Spleen (tissue), 7 donors: ENCODE data around the gene CDH8.

Experiments used
- CTCF ChIP-seq, 11 experiments: fragments of 200-600 bp in 7 of 11; fragments of 450-650 bp in 4 of 11; sonication (generic) in 4 of 11; IDR thresholded peaks in 8 of 11; conservative IDR thresholded peaks in 3 of 11; 1 replicate in 7 of 11; 2 replicates in 4 of 11; pipeline versions ENCODE4 v1.4.0 to v1.8.0; 2016 to 2021; ENCODE audit warnings: antibody characterized with exemption in 11 of 11, inconsistent platforms in 4 of 11, mild to moderate bottlenecking in 1 of 11
- POLR2A ChIP-seq, 3 donors: fragments of 450-650 bp; IDR thresholded peaks; one replicate each; pipeline ENCODE4 v1.5.1; 2017; ENCODE audit warnings: antibody characterized with exemption in 3 of 3, mild to moderate bottlenecking in 1 of 3
- donor health status: DM: no; HTN: no; CAD: no; lungs with moderate emphysema.
- donor health status: DM: no; HTN: no; CAD: no.
- donor health status: DM: no; HTN: no; CAD: no.

GRCh38 chr16:61715393-61715792 is 320.8 kb downstream of the CDH8 start:
- TF ChIP-seq CTCF (IDR thresholded peaks at IDR 0.05 in 8 of 11, conservative IDR thresholded peaks at IDR 0.05 in 3 of 11) = no peak
- TF ChIP-seq POLR2A (IDR thresholded peaks at IDR 0.05) = no peak
